Calu3 (cell line): ENCODE results near the gene SERGEF. TPM values are rescaled to one million over a fixed set of nuclear protein-coding genes. Genes with fewer than 3 reads are reported as not detected.
A peak's percentile ranks its signal among the peaks of the same experiment; 100 is the strongest.

Source experiments
- BruUV-seq: library from RNA; stranded (reverse); fragments of 400-500 nt; replicated peaks from 2 replicates; lab custom pipeline; 2021; lab: Mats Ljungman, UMichigan
- CTCF ChIA-PET: fragments of 300-600 bp; sonication (Branson Sonifier 250); formaldehyde crosslinking; loops from one replicate; lab custom pipeline; 2022; ENCODE audit warnings: antibody characterized with exemption; lab: Charles Lee
- DNase-seq: peaks from one replicate; pipeline ENCODE4 v3.0.0; 2022
- H3K27ac Mint-ChIP-seq: one replicate; pipeline ENCODE4 v1.8.0; 2022; ENCODE audit warnings: mixed read lengths; ENCODE audit not compliant: unreplicated experiment
- H3K27me3 Mint-ChIP-seq: one replicate; pipeline ENCODE4 v1.8.0; 2022; ENCODE audit warnings: mixed read lengths; ENCODE audit not compliant: unreplicated experiment
- H3K36me3 Mint-ChIP-seq: one replicate; pipeline ENCODE4 v1.8.0; 2022; ENCODE audit warnings: mild to moderate bottlenecking, moderate library complexity, mixed read lengths; ENCODE audit not compliant: insufficient read depth, unreplicated experiment
- H3K4me1 Mint-ChIP-seq: one replicate; pipeline ENCODE4 v1.8.0; 2022; ENCODE audit warnings: mild to moderate bottlenecking, low read depth, mixed read lengths; ENCODE audit not compliant: unreplicated experiment
- H3K4me3 Mint-ChIP-seq: one replicate; pipeline ENCODE4 v1.8.0; 2022; ENCODE audit warnings: mild to moderate bottlenecking, low read depth, moderate library complexity, mixed read lengths; ENCODE audit not compliant: unreplicated experiment
- H3K9me3 Mint-ChIP-seq: one replicate; pipeline ENCODE4 v1.8.0; 2022; ENCODE audit warnings: low read depth, mixed read lengths; ENCODE audit not compliant: unreplicated experiment
- intact Hi-C: fragments of 100-400 bp; cut with micrococcal nuclease; formaldehyde crosslinking; loops from one replicate; pipeline ENCODE4 v1.10.0; 2022; ENCODE audit not compliant: unreplicated experiment
- total RNA-seq: library from RNA; stranded (reverse); gene quantifications from 2 replicates; pipeline ENCODE4 v1.2.3, GENCODE V29; 2022
- TF ChIP-seq, protein P1 (sequence below): fragments of 200-600 bp; IDR thresholded peaks from one replicate; pipeline ENCODE4 v1.8.0; 2022; ENCODE audit warnings: antibody characterized with exemption; ENCODE audit not compliant: unreplicated experiment

SERGEF gene
- total RNA-seq, 1 experiment from 2014 or later = 28.1 TPM

DNA sequence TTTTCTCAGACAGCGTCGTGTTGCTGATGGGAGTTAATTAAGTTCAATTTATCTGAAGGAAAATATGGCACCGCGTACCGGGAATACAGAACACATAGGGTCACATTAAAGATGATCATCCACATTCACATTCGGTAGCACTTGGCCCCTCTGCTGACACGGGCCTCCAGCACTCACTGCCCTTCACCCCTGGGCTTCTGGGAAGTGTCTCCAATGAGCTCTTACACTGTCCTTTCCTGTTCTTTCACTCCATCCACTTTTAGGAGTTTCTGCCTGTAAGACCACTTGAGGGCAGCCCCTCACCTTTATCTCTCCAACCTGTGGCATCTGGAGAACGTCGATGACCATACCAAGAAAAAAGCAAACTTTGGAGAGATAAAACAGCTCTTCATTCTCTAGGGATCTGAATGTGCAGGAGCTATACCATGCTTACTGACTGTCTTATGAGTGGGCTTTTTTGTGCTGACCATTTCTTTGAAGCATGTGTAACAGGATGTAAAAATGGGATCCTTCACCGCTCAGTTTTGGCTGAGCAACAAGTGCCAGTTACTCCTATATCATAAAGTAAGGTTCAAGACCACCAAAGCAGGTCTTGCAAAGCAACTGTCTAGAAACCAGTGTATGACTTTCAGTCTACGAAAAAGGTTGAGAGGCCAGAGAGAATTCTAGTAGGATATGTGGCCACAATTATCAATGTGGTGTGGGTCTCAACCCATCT is 1.1 kb upstream of the SERGEF start:
- peak overlapping the region; percentile 29 for H3K27ac Mint-ChIP-seq

DNA sequence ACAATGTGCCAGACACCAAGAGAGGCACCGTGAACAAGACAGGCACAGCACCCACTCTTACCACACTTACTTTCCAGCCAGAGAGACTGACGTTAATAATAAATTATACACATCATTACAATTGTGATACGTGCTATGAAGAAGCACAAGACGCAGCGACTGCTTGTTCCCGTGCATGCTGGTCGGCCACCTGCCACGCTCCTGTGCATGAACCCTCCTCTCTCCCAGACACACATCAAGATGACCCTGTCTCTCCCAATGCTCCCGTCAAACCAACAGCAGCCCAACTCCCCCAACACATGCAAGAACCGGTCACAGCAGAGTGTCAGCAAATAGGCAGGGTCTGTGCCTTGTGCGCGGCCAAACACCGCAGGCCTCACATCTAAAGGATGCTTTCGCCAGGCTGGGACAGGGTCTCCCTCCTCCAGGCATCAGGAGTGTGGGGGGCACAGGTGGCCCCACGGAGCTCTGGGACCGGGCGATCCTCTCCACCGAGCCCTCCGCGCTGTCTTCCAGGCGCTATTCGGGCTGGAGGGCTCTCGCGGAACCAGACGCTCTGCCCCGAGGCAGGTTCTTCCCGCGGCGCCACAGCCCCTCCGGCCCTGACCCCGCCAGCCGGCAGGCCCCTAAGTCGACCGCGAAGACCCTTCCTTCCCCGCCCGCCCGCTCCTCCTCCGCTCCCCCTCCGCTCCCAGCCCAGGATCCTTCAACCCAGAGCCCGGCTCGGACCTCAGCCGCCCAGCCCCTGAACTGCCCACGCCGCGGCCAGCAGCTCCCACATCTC is 533 bp downstream of the SERGEF start:
- H3K36me3 Mint-ChIP-seq = peaks cover 23% of the 10 kb centered on the region
- peak; percentile 19 for DNase-seq
- CTCF ChIA-PET = interaction anchor here (1.2 kb wide), 1 partner anchor 94 kb away, joined by 3 read pairs; the partner anchor contains the start of gene SAAL1
- H3K27me3 Mint-ChIP-seq = no peaks in the 10 kb centered on the region
- peak overlapping the region; percentile 48 for H3K27ac Mint-ChIP-seq
- H3K4me1 Mint-ChIP-seq = peaks cover 18% of the 10 kb centered on the region
- H3K9me3 Mint-ChIP-seq = no peaks in the 10 kb centered on the region
- intact Hi-C loops = loop anchor here (10.0 kb wide), 1 partner anchor 92 kb away; the partner anchor contains the start of gene SAAL1
- H3K4me3 Mint-ChIP-seq = peak overlapping the region; percentile 91
- TF ChIP-seq, protein P1, sequence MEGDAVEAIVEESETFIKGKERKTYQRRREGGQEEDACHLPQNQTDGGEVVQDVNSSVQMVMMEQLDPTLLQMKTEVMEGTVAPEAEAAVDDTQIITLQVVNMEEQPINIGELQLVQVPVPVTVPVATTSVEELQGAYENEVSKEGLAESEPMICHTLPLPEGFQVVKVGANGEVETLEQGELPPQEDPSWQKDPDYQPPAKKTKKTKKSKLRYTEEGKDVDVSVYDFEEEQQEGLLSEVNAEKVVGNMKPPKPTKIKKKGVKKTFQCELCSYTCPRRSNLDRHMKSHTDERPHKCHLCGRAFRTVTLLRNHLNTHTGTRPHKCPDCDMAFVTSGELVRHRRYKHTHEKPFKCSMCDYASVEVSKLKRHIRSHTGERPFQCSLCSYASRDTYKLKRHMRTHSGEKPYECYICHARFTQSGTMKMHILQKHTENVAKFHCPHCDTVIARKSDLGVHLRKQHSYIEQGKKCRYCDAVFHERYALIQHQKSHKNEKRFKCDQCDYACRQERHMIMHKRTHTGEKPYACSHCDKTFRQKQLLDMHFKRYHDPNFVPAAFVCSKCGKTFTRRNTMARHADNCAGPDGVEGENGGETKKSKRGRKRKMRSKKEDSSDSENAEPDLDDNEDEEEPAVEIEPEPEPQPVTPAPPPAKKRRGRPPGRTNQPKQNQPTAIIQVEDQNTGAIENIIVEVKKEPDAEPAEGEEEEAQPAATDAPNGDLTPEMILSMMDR = no peak
- BruUV-seq = no TSS peak

More for the DNA sequence above, 1.1 kb upstream of the SERGEF start:
- DNase-seq = no peak
- H3K4me1 Mint-ChIP-seq = peaks cover 18% of the 10 kb centered on the region
- no peaks in the 10 kb centered on the region for H3K27me3 Mint-ChIP-seq
- peaks cover 23% of the 10 kb centered on the region for H3K36me3 Mint-ChIP-seq
- no peaks in the 10 kb centered on the region for H3K9me3 Mint-ChIP-seq
- TF ChIP-seq, protein P1 = no peak
- BruUV-seq = no TSS peak
- CTCF ChIA-PET = interaction anchor here (1.1 to 1.2 kb wide), 2 partner anchors 92 to 101 kb away, joined by 3 to 5 read pairs; partner anchors contain the start of gene SAAL1
- H3K4me3 Mint-ChIP-seq = peak overlapping the region; percentile 91
- intact Hi-C loops = loop anchor here (10.0 kb wide), 1 partner anchor 91 kb away; the partner anchor contains the start of gene SAAL1

DNA sequence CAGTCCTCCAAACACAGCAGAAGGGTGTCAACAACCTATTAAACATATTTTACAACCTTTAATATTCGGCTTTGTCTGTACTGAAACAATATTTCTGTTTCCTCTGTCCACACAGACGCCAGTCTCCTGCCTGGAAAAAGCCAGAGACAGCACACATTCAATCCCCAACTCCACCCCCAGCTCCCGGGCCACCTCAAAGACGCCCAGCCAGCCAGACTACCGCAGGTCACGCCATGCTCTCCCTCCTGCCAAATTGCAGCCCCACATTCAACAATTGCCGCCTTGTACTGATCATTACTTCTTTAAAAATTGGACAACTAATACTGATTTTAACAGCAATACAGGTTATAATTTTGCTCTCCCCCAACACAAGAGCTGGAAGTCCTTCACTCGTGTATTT is 1.2 kb downstream of the SERGEF start:
- peak overlapping the region; percentile 48 for H3K27ac Mint-ChIP-seq

More for the DNA sequence above, 1.2 kb downstream of the SERGEF start:
- intact Hi-C loops = loop anchor here (10.0 kb wide), 1 partner anchor 93 kb away; the partner anchor contains the start of gene SAAL1
- TF ChIP-seq, protein P1 = no peak
- peaks cover 18% of the 10 kb centered on the region for H3K4me1 Mint-ChIP-seq
- H3K9me3 Mint-ChIP-seq = no peaks in the 10 kb centered on the region
- H3K36me3 Mint-ChIP-seq = peaks cover 23% of the 10 kb centered on the region
- H3K4me3 Mint-ChIP-seq = peak overlapping the region; percentile 91
- DNase-seq = no peak
- H3K27me3 Mint-ChIP-seq = no peaks in the 10 kb centered on the region
- no TSS peak for BruUV-seq
- CTCF ChIA-PET = no interaction called here
